HG03108 (cell line): ENCODE results near the gene ABCC1.

Experiments used
- ATAC-seq: cut with Tn5 transposase; IDR thresholded peaks from one replicate; pipeline ENCODE4 v1.9.1; 2021; ENCODE audit warnings: moderate library complexity; ENCODE audit not compliant: unreplicated experiment

Gene ABCC1

GRCh38 chr16:16073891-16074881 is 124.8 kb downstream of the ABCC1 start:
- ATAC-seq, result no peak

GRCh38 chr16:16075488-16076422 is 126.3 kb downstream of the ABCC1 start:
- ATAC-seq, result no peak

GRCh38 chr16:16076423-16076813 is 127.0 kb downstream of the ABCC1 start:
- no peak for ATAC-seq

GRCh38 chr16:16080465-16081065 is 131.1 kb downstream of the ABCC1 start:
- no peak for ATAC-seq

- no peak for ATAC-seq
These were observed 131.7 kb downstream of the ABCC1 start for GRCh38 chr16:16081141-16081540.

- ATAC-seq, result no peak
These were observed 132.8 kb downstream of the ABCC1 start for GRCh38 chr16:16082255-16082654.

- no peak for ATAC-seq
These were observed 134.2 kb downstream of the ABCC1 start for GRCh38 chr16:16083421-16084156.

- no peak for ATAC-seq
These were observed 135.5 kb downstream of the ABCC1 start for GRCh38 chr16:16084874-16085273.

GRCh38 chr16:16086653-16087446 is 137.4 kb downstream of the ABCC1 start:
- ATAC-seq, result no peak

GRCh38 chr16:16090238-16090637 is 140.8 kb downstream of the ABCC1 start:
- ATAC-seq, result no peak

- ATAC-seq, result no peak
These were observed 143.7 kb downstream of the ABCC1 start for GRCh38 chr16:16092925-16093627.

GRCh38 chr16:16093628-16094332 is 144.4 kb downstream of the ABCC1 start:
- ATAC-seq, result no peak

GRCh38 chr16:16095646-16096045 is 146.2 kb downstream of the ABCC1 start:
- no peak for ATAC-seq

GRCh38 chr16:16096121-16096857 is 146.9 kb downstream of the ABCC1 start:
- ATAC-seq, result no peak

- ATAC-seq, result no peak
These were observed 147.4 kb downstream of the ABCC1 start for GRCh38 chr16:16096858-16097213.

- ATAC-seq, result no peak
These were observed 149.9 kb downstream of the ABCC1 start for GRCh38 chr16:16099320-16099719.

- ATAC-seq, result no peak
These were observed 151.2 kb downstream of the ABCC1 start for GRCh38 chr16:16100631-16101030.

- no peak for ATAC-seq
These were observed 152.2 kb downstream of the ABCC1 start for GRCh38 chr16:16101585-16101984.
